IMR-90 (cell line): ENCODE results near the gene SLC1A7. TPM values are rescaled to one million over a fixed set of nuclear protein-coding genes. Genes with fewer than 3 reads are reported as not detected.

Experiments used
- ATAC-seq: fragments of 200-7000 bp; cut with Tn5 transposase; 2 replicates; pipeline ENCODE4 v1.9.1; 2020; ENCODE audit warnings: low read depth, mild to moderate bottlenecking, moderate library complexity
- BruUV-seq: library from RNA; stranded (reverse); fragments of 400-500 nt; replicated peaks from 2 replicates; lab custom pipeline; 2021; lab: Mats Ljungman, UMichigan
- CTCF ChIA-PET: fragments of 300-600 bp; formaldehyde crosslinking; extraction: SDS; loops from one replicate; lab custom pipeline; 2021; ENCODE audit warnings: antibody characterized with exemption; lab: Yijun Ruan, JAX
- POLR2A ChIA-PET: fragments of 300-600 bp; sonication (Branson Sonifier 250); formaldehyde crosslinking; loops from one replicate; lab custom pipeline; 2022; ENCODE audit warnings: antibody characterized with exemption; ENCODE audit not compliant: unreplicated experiment; lab: Charles Lee
- DNase-seq: peaks from one replicate; pipeline ENCODE4 v3.0.0; 2013
- H2AFZ ChIP-seq: replicated peaks from 2 replicates; pipeline ENCODE3; 2013; ENCODE audit warnings: low read length, mild to moderate bottlenecking; ENCODE audit not compliant: poor library complexity
- H2AK5ac ChIP-seq: 2 replicates; pipeline ENCODE4 v1.6.1; 2013; ENCODE audit warnings: low read depth, low read length, inconsistent platforms
- H2AK9ac ChIP-seq: replicated peaks from 2 replicates; pipeline ENCODE3; 2013; ENCODE audit warnings: mild to moderate bottlenecking, low read depth, low read length, moderate library complexity; ENCODE audit not compliant: poor library complexity
- H2BK120ac ChIP-seq: 2 replicates; pipeline ENCODE4 v1.6.1; 2013; ENCODE audit warnings: low read depth, low read length, inconsistent platforms
- H2BK15ac ChIP-seq: 3 replicates; pipeline ENCODE4 v1.6.1; 2013; ENCODE audit warnings: low read depth, low read length, inconsistent platforms
- H2BK20ac ChIP-seq: 2 replicates; pipeline ENCODE4 v1.6.1; 2013; ENCODE audit warnings: low read depth, mild to moderate bottlenecking, inconsistent platforms, low read length, moderate library complexity
- H2BK5ac ChIP-seq: 2 replicates; pipeline ENCODE4 v1.6.1; 2013; ENCODE audit warnings: mild to moderate bottlenecking, low read depth, low read length, inconsistent platforms; ENCODE audit not compliant: poor library complexity, severe bottlenecking
- H3K14ac ChIP-seq: replicated peaks from 2 replicates; pipeline ENCODE4 v1.6.1; 2013; ENCODE audit warnings: low read depth, low read length, inconsistent platforms
- H3K18ac ChIP-seq: 2 replicates; pipeline ENCODE4 v1.6.1; 2013; ENCODE audit warnings: low read depth, low read length, control low read depth
- H3K23ac ChIP-seq: 2 replicates; pipeline ENCODE4 v1.6.1; 2013; ENCODE audit warnings: low read depth, low read length, inconsistent platforms
- H3K27ac ChIP-seq: 2 replicates; pipeline ENCODE4 v1.5.1; 2013; ENCODE audit warnings: mild to moderate bottlenecking, control low read depth, low read length; ENCODE audit not compliant: insufficient read depth
- H3K27me3 ChIP-seq: 2 replicates; pipeline ENCODE4 v1.6.1; 2013; ENCODE audit warnings: low read length; ENCODE audit not compliant: control insufficient read depth, insufficient read depth
- H3K36me3 ChIP-seq: 2 replicates; pipeline ENCODE4 v1.6.1; 2013; ENCODE audit warnings: low read length, mixed read lengths; ENCODE audit not compliant: control insufficient read depth, insufficient read depth
- H3K4ac ChIP-seq: 2 replicates; pipeline ENCODE4 v1.6.1; 2013; ENCODE audit warnings: low read depth, low read length, inconsistent platforms
- H3K4me1 ChIP-seq: 2 replicates; pipeline ENCODE4 v1.6.1; 2013; ENCODE audit warnings: low read length, mixed read lengths; ENCODE audit not compliant: control insufficient read depth, insufficient read depth
- H3K4me2 ChIP-seq: 2 replicates; pipeline ENCODE4 v1.6.1; 2013; ENCODE audit warnings: low read depth, mild to moderate bottlenecking, control low read depth, low read length, moderate library complexity
- H3K4me3 ChIP-seq: 2 replicates; pipeline ENCODE4 v1.5.1; 2013; ENCODE audit warnings: low read depth, mild to moderate bottlenecking, control low read depth, low read length, moderate library complexity; ENCODE audit not compliant: insufficient read depth
- H3K56ac ChIP-seq: 2 replicates; pipeline ENCODE4 v1.6.1; 2013; ENCODE audit warnings: low read length, inconsistent platforms; ENCODE audit not compliant: insufficient read depth; ENCODE audit errors: extremely low read depth
- H3K79me1 ChIP-seq, 2 experiments: 2 replicates each; pipeline ENCODE4 v1.6.1; 2013; ENCODE audit warnings: low read length in 2 of 2, inconsistent platforms in 1 of 2, low read depth in 1 of 2
- H3K9ac ChIP-seq: 2 replicates; pipeline ENCODE4 v1.6.1; 2013; ENCODE audit warnings: low read depth, low read length, control low read depth
- H3K9me1 ChIP-seq: 2 replicates; pipeline ENCODE4 v1.6.1; 2013; ENCODE audit warnings: low read length, inconsistent platforms; ENCODE audit not compliant: insufficient read depth
- H3K9me3 ChIP-seq: 2 replicates; pipeline ENCODE4 v1.6.1; 2013; ENCODE audit warnings: low read length; ENCODE audit not compliant: control insufficient read depth, insufficient read depth
- H4K20me1 ChIP-seq: 2 replicates; pipeline ENCODE4 v1.6.1; 2013; ENCODE audit warnings: low read length, inconsistent platforms; ENCODE audit not compliant: insufficient read depth
- H4K5ac ChIP-seq: 2 replicates; pipeline ENCODE4 v1.6.1; 2013; ENCODE audit warnings: mild to moderate bottlenecking, low read depth, low read length, control low read depth
- H4K8ac ChIP-seq, 2 experiments: 2 replicates each; pipeline ENCODE4 v1.6.1; 2013; ENCODE audit warnings: low read depth in 2 of 2, low read length in 2 of 2, control low read depth in 1 of 2, inconsistent platforms in 1 of 2
- H4K91ac ChIP-seq: 2 replicates; pipeline ENCODE4 v1.6.1; 2013; ENCODE audit warnings: low read depth, low read length, inconsistent platforms; ENCODE audit not compliant: insufficient read depth
- BHLHE40 ChIP-seq: fragments of 150-350 bp; IDR thresholded peaks from 2 replicates; pipeline ENCODE4 v1.6.1; 2016; ENCODE audit warnings: mild to moderate bottlenecking, low read depth, low read length
- CEBPB ChIP-seq: IDR thresholded peaks from 2 replicates; pipeline ENCODE4 v1.6.1; 2012; ENCODE audit warnings: low read depth, low read length, improper control_type of control experiment
- FOS ChIP-seq: fragments of 150-350 bp; IDR thresholded peaks from 2 replicates; pipeline ENCODE4 v1.6.1; 2016; ENCODE audit warnings: low read depth, low read length
- MAFK ChIP-seq: IDR thresholded peaks from 2 replicates; pipeline ENCODE4 v1.6.1; 2012; ENCODE audit warnings: low read depth, low read length, improper control_type of control experiment
- MXI1 ChIP-seq: IDR thresholded peaks from 2 replicates; pipeline ENCODE4 v1.6.1; 2012; ENCODE audit warnings: low read depth, mild to moderate bottlenecking, low read length, moderate library complexity, borderline replicate concordance
- POLR2A ChIP-seq: IDR thresholded peaks from 2 replicates; pipeline ENCODE4 v1.6.1; 2012; ENCODE audit warnings: mild to moderate bottlenecking, low read depth, low read length
- RAD21 ChIP-seq: IDR thresholded peaks from 2 replicates; pipeline ENCODE4 v1.6.1; 2012; ENCODE audit warnings: low read length, improper control_type of control experiment
- RCOR1 ChIP-seq: IDR thresholded peaks from 2 replicates; pipeline ENCODE4 v1.6.1; 2012; ENCODE audit warnings: mild to moderate bottlenecking, low read length, improper control_type of control experiment; ENCODE audit not compliant: insufficient replicate concordance
- RFX5 ChIP-seq: IDR thresholded peaks from 2 replicates; pipeline ENCODE4 v1.8.0; 2012; ENCODE audit warnings: low read depth, mild to moderate bottlenecking, low read length, moderate library complexity
- SMC3 ChIP-seq: fragments of 150-350 bp; IDR thresholded peaks from 2 replicates; pipeline ENCODE4 v1.6.1; 2016; ENCODE audit warnings: low read depth, mild to moderate bottlenecking, antibody characterized with exemption, low read length, moderate library complexity
- WGBS, 2 experiments: methylation state at CpG; one replicate each; pipeline versions ENCODE4 v1.1.5 to v1.1.7; 2013; ENCODE audit warnings: missing lambda C conversion rate in 2 of 2; ENCODE audit not compliant: insufficient read length in 1 of 2; ENCODE audit errors: extremely low coverage in 2 of 2; 5-methylcytosine and 5-hydroxymethylcytosine counted together
- dilution Hi-C: fragments of 300-500 bp; cut with HindIII; formaldehyde crosslinking; loops from one replicate; pipeline ENCODE4 v1.14.3; 2018; ENCODE audit warnings: low sequenced_read_pairs; ENCODE audit not compliant: unreplicated experiment
- in situ Hi-C: fragments of 300-500 bp; cut with MboI; formaldehyde crosslinking; loops from 3 replicates; pipeline ENCODE4 v1.14.3; 2019; ENCODE audit warnings: low sequenced_read_pairs, inconsistent platforms, mixed read lengths
- intact Hi-C: fragments of 100-400 bp; cut with micrococcal nuclease; formaldehyde crosslinking; loops from 2 replicates; pipeline ENCODE4 v1.10.0; 2022
- polyA plus RNA-seq, 3 experiments: library from polyadenylated mRNA; depleted of rRNA; stranded (reverse); fragments of >200 nt; gene quantifications; 2 replicates each; pipeline ENCODE4 v1.2.3, GENCODE V29; 2012; ENCODE audit warnings: low replicate concordance in 1 of 3
- total RNA-seq: library from RNA; depleted of rRNA; stranded (reverse); fragments of >200 nt; gene quantifications from 2 replicates; pipeline ENCODE4 v1.2.3, GENCODE V29; 2012
- TF ChIP-seq, protein P1 (sequence below): fragments of 150-350 bp; IDR thresholded peaks from 2 replicates; pipeline ENCODE4 v1.6.1; 2016; ENCODE audit warnings: low read depth, mild to moderate bottlenecking, low read length, moderate library complexity, borderline replicate concordance
- TF ChIP-seq, protein P2 (sequence below): conservative IDR thresholded peaks from 2 replicates; pipeline ENCODE4 v1.5.1; 2012; ENCODE audit warnings: mild to moderate bottlenecking, low read depth, low read length, improper control_type of control experiment
- TF ChIP-seq, protein P3 (sequence below): fragments of 150-350 bp; IDR thresholded peaks from 2 replicates; pipeline ENCODE4 v1.6.1; 2017; ENCODE audit warnings: mild to moderate bottlenecking, antibody characterized with exemption, low read length, low read depth

Gene SLC1A7
- total and polyA plus RNA-seq, 2 of the 4 experiments (the other 2 are of a cell fraction): 0.05 TPM; not detected in 1

DNA sequence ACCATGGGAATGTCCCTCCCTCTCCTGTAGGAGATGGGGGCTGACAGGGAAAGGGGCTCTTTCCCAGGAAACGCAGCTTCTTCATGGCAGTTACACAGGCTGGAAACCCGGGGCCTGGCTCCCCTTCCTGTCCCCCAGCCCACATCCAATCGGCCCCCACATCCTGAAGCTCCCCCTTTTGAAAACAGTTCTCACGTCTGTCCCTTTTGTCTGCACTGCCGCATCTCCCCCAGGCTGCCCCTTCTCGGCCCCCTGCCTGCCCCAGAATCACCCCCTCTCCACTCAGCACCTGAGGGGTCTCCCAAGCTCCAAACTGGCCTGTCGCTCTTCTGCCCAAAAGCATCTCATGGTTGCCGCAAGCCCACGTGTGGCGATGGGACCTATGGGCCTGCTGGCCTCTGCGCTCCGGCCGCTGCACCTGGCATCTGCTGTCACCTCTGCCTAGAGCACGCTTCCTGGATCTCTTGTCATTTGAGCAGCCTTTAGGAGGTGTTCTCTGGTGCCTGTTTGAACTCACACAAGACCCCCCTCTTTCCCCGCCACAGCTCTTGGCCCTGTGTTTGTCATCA, 867 bp downstream of the SLC1A7 start:
- no peak overlapping the region for H3K4me2 ChIP-seq
- peak overlapping the region; percentile 88 for H2AK5ac ChIP-seq
- H3K4me3 ChIP-seq: no peak overlapping the region
- peak overlapping the region; percentile 36 for H2AK9ac ChIP-seq
- H3K56ac ChIP-seq: no peak overlapping the region
- ATAC-seq: no peak
- no CpG with 5 or more reads among the region's 15 CpGs for WGBS, 2 experiments
- H4K20me1 ChIP-seq: no peaks in the 10 kb centered on the region
- H3K18ac ChIP-seq: peak overlapping the region; percentile 52
- H4K91ac ChIP-seq: peak overlapping the region; percentile 95
- H2BK15ac ChIP-seq: peak overlapping the region; percentile 81; the same call in 2 of the 3 replicates
- intact Hi-C loops: no loop called here
- no peaks in the 10 kb centered on the region for H3K79me1 ChIP-seq
- no peaks in the 10 kb centered on the region for H3K27me3 ChIP-seq
- H4K5ac ChIP-seq: peak overlapping the region; percentile 84
- dilution Hi-C loops: no loop called here
- POLR2A ChIA-PET: no interaction called here
- no TSS peak for BruUV-seq
- TF ChIP-seq RAD21 (no peak), CEBPB (no peak), POLR2A (no peak), MAFK (no peak), BHLHE40 (no peak), MXI1 (no peak), FOS (no peak), RFX5 (no peak), RCOR1 (no peak), SMC3 (no peak)
- TF ChIP-seq, protein P1, sequence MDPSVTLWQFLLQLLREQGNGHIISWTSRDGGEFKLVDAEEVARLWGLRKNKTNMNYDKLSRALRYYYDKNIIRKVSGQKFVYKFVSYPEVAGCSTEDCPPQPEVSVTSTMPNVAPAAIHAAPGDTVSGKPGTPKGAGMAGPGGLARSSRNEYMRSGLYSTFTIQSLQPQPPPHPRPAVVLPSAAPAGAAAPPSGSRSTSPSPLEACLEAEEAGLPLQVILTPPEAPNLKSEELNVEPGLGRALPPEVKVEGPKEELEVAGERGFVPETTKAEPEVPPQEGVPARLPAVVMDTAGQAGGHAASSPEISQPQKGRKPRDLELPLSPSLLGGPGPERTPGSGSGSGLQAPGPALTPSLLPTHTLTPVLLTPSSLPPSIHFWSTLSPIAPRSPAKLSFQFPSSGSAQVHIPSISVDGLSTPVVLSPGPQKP: no peak
- TF ChIP-seq, protein P2, sequence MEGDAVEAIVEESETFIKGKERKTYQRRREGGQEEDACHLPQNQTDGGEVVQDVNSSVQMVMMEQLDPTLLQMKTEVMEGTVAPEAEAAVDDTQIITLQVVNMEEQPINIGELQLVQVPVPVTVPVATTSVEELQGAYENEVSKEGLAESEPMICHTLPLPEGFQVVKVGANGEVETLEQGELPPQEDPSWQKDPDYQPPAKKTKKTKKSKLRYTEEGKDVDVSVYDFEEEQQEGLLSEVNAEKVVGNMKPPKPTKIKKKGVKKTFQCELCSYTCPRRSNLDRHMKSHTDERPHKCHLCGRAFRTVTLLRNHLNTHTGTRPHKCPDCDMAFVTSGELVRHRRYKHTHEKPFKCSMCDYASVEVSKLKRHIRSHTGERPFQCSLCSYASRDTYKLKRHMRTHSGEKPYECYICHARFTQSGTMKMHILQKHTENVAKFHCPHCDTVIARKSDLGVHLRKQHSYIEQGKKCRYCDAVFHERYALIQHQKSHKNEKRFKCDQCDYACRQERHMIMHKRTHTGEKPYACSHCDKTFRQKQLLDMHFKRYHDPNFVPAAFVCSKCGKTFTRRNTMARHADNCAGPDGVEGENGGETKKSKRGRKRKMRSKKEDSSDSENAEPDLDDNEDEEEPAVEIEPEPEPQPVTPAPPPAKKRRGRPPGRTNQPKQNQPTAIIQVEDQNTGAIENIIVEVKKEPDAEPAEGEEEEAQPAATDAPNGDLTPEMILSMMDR: no peak
- TF ChIP-seq, protein P3, sequence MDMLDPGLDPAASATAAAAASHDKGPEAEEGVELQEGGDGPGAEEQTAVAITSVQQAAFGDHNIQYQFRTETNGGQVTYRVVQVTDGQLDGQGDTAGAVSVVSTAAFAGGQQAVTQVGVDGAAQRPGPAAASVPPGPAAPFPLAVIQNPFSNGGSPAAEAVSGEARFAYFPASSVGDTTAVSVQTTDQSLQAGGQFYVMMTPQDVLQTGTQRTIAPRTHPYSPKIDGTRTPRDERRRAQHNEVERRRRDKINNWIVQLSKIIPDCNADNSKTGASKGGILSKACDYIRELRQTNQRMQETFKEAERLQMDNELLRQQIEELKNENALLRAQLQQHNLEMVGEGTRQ: no peak
- H2BK5ac ChIP-seq: no peak overlapping the region
- CTCF ChIA-PET: no interaction called here
- in situ Hi-C loops: no loop called here
- H3K9me1 ChIP-seq: peaks cover 20% of the 10 kb centered on the region
- no peak for DNase-seq
- H2AFZ ChIP-seq: no peak overlapping the region
- no peak overlapping the region for H3K23ac ChIP-seq
- H4K8ac ChIP-seq: peak overlapping the region; percentile 48 to 50; a peak in 3 of 4 replicates
- peak overlapping the region; percentile 83 for H2BK20ac ChIP-seq
- peaks cover 24% of the 10 kb centered on the region for H3K4me1 ChIP-seq
- no peaks in the 10 kb centered on the region for H3K36me3 ChIP-seq
- peak overlapping the region; percentile 90 for H2BK120ac ChIP-seq
- no peak overlapping the region for H3K27ac ChIP-seq
- H3K9ac ChIP-seq: no peak overlapping the region
- peak overlapping the region; percentile 89 for H3K4ac ChIP-seq
- peak overlapping the region; percentile 29; the same call in 1 of the 2 replicates for H3K14ac ChIP-seq
- peaks cover 4% of the 10 kb centered on the region for H3K9me3 ChIP-seq
